ENCODE data around the gene DHRS11.

DHRS11 gene

DNA sequence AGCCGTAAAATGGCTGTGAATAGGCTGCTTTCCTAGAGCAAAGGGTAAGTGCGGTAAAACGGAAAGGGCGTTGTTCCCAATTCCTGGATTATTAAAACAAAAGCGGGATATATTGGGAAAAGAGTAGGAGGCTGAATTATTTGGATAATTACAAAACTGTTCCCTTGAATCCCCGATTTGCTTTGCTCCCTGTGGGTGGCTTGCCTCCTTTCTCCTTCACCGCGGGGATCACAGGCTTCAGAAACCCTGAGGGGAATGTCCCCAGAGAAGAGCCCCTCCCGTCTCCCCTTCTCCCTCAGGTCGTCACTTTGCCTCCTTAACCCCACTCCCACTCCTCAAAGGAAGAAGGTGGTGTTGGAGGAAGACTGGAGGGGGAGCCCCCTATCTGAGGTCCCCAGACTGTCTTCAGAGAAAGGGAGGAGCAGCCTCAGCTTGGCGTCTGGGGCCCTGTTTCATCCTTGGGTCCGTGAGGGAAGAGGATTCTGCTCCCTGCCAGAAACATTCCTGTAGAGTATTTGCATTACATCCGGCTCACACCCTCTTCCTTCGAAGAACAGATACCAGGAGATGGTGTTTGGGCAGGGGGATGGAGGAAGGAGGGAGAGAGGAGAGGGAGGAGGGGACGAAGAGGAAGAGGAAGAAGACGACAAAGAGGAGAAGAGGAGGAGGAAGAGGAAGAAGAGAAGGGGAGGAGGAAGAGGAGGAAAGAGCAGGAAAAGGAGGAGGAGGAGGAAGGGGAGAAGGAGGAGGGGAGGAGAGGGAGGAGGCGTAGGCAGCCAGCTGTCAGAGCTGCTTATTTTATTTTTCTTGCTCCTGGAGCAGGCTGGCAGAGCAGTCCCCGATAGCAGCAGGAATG, 41.5 kb downstream of the DHRS11 start:
- H3K9me3 Mint-ChIP-seq = no peaks in the 10 kb centered on the region
- H3K4me3 Mint-ChIP-seq = no peak overlapping the region
- H3K4me1 Mint-ChIP-seq (ENCODE audit: low read depth in 2 of 2) = peaks cover 0 to 4% of the 10 kb centered on the region in 2 donors
- peaks cover 32 to 76% of the 10 kb centered on the region in 2 donors for H3K27me3 Mint-ChIP-seq
- H3K27ac Mint-ChIP-seq = no peak overlapping the region
- no peaks in the 10 kb centered on the region for H3K36me3 Mint-ChIP-seq (ENCODE audit: insufficient read depth)
- DNase-seq = no peak
- no peak for ATAC-seq (replicated peaks)

DNA sequence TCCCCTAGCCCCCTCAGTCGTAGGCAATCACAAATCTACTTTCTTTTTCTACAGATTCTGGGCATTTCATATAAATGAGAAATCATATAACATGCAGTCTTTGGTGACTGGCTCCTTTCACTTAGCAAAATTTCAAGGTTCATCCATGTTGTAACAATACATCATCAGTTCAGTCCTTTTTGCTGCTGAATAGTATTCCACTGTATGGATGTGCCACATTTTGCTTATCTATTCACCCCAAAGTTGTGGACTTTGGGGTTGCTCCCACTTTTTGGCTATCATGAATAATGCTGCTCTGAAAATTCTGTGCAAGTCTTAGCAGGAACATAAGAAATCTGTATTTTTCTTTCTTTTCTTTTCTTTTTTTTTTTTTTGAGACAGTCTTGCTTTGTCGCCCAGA, 48.7 kb downstream of the DHRS11 start:
- no peak for ATAC-seq (replicated peaks)

DNA sequence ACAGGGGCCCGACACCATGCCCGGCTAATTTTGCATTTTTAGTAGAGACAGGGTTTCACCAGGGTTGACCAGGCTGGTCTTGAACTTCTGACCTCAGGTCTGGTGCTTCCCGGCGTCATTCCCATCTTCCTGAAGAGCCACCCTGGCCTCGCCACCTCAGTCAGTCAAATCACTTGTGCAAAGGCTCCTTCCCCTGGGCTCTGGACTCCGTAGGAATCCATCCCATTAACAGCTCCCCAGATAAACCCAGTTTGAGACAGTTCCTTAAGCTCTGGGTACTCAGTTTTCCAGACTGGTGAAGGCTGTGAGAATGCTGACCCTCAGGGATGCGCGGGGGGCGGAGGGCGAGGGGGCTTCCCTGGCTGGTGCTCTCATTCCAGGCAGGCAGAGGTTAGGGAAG, 49.2 kb downstream of the DHRS11 start:
- DNase-seq = no peak
- Mint-ChIP-seq H3K36me3 (ENCODE audit: insufficient read depth) (no peaks in the 10 kb centered on the region), H3K9me3 (no peaks in the 10 kb centered on the region), H3K27ac (no peak overlapping the region), H3K4me1 (ENCODE audit: low read depth in 2 of 2) (peaks cover 15% of the 10 kb centered on the region in 2 donors), H3K27me3 (peaks cover 76 to 89% of the 10 kb centered on the region in 2 donors), H3K4me3 (no peak overlapping the region)
- ATAC-seq (replicated peaks) = no peak

More for the DNA sequence above, 48.7 kb downstream of the DHRS11 start:
- H3K9me3 Mint-ChIP-seq = no peaks in the 10 kb centered on the region
- DNase-seq = no peak
- H3K27ac Mint-ChIP-seq = no peak overlapping the region
- H3K36me3 Mint-ChIP-seq (ENCODE audit: insufficient read depth) = no peaks in the 10 kb centered on the region
- peaks cover 15% of the 10 kb centered on the region in 2 donors for H3K4me1 Mint-ChIP-seq (ENCODE audit: low read depth in 2 of 2)
- H3K27me3 Mint-ChIP-seq = peaks cover 73 to 88% of the 10 kb centered on the region in 2 donors
- no peak overlapping the region for H3K4me3 Mint-ChIP-seq

DNA sequence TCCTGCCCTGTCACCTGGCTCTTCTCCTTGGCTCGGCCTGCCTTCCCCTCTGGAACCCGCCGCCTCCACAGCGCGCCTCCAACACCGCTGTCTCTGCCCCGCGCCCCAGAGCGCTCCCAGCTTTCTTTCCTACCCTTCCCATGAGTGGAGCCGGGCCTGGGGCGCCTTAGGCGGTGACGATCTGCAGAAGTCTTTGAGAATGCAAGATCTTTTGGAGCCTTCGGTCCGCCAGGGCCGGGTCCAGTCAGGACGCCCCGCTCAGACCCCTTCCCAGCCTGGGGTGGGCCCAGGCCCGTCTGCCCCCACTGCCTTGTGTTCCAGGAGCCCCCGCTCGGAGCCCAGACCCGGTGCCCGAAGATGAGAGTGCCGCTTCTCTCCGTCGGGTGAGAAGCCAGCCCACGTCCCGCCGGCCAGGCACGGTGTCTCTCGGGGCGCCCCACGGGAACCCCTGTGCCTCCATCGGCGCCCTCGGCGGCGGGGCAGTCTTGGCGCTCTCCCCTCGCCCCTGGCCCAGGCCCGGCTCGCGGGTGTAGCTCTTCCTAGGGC, 49.7 kb downstream of the DHRS11 start:
- Mint-ChIP-seq H3K27me3 (peaks cover 79 to 91% of the 10 kb centered on the region in 2 donors), H3K4me1 (ENCODE audit: low read depth in 2 of 2) (peaks cover 15% of the 10 kb centered on the region in 2 donors), H3K27ac (no peak overlapping the region), H3K9me3 (no peaks in the 10 kb centered on the region), H3K36me3 (ENCODE audit: insufficient read depth) (no peaks in the 10 kb centered on the region), H3K4me3 (peak overlapping the region; percentile 78 to 81)
- DNase-seq (no peak), ATAC-seq (replicated peaks) (no peak)

DNA sequence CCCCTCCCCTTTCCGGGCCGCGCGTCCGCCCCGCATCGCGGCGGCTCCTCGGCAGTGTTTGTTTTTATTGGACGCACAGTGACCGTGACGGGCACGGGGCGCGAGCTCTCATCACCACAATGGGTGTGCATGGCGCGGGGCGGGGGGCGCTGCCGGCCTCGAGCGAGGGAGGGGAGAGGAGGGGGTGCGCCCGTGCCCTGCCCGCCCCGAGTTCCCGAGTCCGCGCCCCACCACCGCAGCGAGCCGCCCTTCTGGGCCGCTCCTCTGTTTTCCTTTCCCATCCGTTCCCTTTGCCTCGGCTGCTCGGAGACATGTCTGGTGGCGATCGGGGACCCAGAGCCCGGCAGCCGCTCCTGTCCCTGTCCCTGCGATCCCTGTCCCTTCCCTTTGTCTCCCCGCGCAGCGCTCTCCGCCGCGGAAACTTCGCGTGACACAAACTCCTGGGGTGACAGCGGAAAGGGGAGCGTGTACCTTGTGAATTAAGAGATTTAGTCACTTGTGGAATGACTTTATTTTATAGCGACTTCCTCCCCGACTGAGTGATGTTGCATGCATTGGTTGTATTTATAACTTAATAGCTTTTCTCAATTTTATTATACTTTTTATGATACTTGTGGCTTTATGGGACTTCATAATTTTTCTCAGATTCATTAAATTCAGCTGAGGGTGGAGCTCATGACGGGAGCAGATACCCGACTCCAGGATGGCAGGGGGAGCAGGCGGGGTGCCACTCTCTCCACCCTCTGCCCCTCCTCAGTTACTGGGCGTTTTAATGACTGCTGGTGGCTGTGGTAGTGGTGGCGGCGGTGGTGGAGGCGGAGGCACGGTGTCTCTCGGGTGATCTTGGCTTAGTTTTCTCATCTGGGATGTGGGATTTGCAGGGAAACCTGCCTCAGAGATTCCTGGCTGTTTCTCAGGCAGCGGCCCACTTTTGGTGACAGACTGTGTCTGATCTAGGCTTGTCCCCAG, 50.5 kb downstream of the DHRS11 start:
- Mint-ChIP-seq H3K27me3 (peaks cover 83 to 92% of the 10 kb centered on the region in 2 donors), H3K4me3 (peak overlapping the region; percentile 78 to 81), H3K4me1 (ENCODE audit: low read depth in 2 of 2) (peaks cover 15% of the 10 kb centered on the region in 2 donors), H3K36me3 (ENCODE audit: insufficient read depth) (no peaks in the 10 kb centered on the region), H3K27ac (no peak overlapping the region), H3K9me3 (no peaks in the 10 kb centered on the region)
- DNase-seq (no peak), ATAC-seq (replicated peaks) (no peak)

DNA sequence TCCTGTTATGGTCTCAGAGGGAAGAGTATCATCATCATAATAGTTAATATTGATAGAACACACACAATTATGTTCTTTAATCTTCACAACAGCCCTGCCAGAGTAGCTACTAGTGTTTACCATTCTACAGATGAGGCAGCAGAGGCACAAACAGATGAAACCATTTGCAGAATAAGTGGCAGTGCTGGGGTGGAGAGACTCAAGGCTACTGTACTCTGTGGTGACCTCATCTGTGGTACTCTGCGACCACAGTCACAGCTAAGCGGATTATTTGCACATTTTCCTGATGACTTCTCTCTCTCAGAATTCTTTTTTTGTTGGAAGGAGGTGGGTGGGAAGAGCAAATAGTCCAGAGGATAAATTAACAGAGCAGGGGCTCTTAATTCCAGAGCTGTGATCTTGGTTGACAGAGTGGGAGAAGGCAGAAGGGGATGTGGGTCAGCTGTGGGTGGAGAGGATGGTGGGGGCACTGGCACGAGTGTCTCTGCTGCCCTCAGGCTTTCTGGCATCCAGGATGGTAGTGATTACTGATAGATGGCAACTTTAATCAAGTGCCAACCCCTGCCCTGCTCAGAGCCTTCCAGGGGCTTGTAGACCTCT, 51.5 kb downstream of the DHRS11 start:
- peaks cover 87 to 100% of the 10 kb centered on the region in 2 donors for H3K27me3 Mint-ChIP-seq
- H3K27ac Mint-ChIP-seq = no peak overlapping the region
- ATAC-seq (replicated peaks) (peak; percentile 44), DNase-seq (no peak)
- peaks cover 15% of the 10 kb centered on the region in 2 donors for H3K4me1 Mint-ChIP-seq (ENCODE audit: low read depth in 2 of 2)
- H3K36me3 Mint-ChIP-seq (ENCODE audit: insufficient read depth) = no peaks in the 10 kb centered on the region
- H3K4me3 Mint-ChIP-seq = peak overlapping the region; percentile 78 to 81
- no peaks in the 10 kb centered on the region for H3K9me3 Mint-ChIP-seq

DNA sequence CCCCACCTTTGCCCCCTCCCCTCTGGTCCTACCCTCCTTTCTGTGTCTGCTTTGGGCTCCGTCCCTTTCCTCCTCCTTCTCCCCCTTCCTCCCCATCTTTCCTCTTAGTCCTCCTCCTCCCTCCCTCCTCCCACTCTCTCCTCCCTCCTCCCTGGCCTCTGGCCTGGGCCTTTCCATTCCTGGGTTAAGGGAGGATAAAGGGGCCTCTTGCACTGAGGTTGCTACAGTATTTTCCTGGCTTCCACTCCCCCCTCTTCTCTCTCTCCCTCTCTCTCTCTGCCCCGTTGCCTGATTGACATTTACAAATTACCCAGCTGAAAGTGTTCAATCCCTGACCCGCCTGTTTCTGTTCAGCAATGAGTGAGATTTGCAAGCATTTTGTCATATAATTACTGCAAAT, 53.7 kb downstream of the DHRS11 start:
- H3K27ac Mint-ChIP-seq = no peak overlapping the region
- ATAC-seq (replicated peaks) (no peak), DNase-seq (no peak)
- H3K4me3 Mint-ChIP-seq = no peak overlapping the region
- no peaks in the 10 kb centered on the region for H3K9me3 Mint-ChIP-seq
- H3K4me1 Mint-ChIP-seq (ENCODE audit: low read depth in 2 of 2) = peaks cover 15% of the 10 kb centered on the region in 2 donors
- H3K36me3 Mint-ChIP-seq (ENCODE audit: insufficient read depth) = no peaks in the 10 kb centered on the region
- peaks cover 77 to 100% of the 10 kb centered on the region in 2 donors for H3K27me3 Mint-ChIP-seq

DNA sequence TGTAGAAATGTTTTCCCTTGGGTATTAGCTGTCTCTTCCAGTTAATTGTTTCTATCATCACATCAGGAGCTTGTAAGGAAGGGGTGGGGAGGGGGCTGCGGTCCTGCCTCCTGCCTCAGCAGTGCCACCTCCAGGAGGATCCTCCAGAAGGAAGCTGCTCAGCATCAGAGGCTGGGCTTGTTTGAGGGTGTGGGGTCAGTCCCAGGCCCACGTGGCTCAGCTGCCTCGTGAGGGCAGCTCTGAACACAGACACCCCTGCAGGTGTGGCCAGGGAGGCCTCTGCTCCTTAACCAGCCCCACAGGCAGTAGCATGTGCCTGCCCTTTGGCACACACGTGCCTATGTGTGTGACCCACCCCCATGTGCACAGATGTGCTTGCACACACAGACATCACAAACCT, 56.0 kb downstream of the DHRS11 start:
- Mint-ChIP-seq H3K36me3 (ENCODE audit: insufficient read depth) (peaks cover 2% of the 10 kb centered on the region), H3K27ac (no peak overlapping the region), H3K4me1 (ENCODE audit: low read depth in 2 of 2) (peaks cover 5 to 8% of the 10 kb centered on the region in 2 donors), H3K27me3 (peaks cover 70 to 94% of the 10 kb centered on the region in 2 donors), H3K4me3 (no peak overlapping the region), H3K9me3 (no peaks in the 10 kb centered on the region)
- ATAC-seq (replicated peaks) (no peak), DNase-seq (no peak)

DNA sequence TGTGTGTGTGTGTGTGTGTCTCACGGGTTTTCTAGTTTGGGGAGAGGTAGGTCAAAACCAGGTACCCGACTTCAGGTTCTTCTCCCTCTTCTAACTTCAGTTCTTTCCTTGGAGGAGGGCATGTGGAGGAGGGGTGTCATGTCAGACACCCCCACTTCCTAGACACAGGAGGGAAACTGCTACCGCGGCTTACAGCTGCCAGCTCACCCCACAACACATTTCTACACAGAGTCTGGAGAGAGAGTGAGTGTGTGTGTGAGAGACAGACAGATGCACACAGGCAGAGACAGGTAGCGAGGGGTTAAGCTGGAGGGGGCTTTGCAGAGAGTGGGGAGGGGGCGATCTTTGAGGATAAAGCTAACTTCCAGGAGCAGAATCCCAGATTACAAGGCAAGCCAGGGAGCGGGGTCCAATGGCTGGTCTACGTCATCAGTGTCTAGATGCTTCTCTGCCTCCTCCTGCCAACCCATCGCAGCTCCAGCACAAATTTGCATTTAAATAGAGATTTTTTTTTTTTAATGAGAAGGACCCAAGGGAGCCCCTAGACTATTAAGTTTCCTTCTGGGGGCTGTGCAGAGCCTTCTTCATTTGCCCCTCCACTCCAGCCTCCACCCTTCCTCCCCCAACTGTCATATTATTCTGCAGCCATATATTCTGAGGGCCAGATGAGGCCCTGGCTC, 58.6 kb downstream of the DHRS11 start:
- no peak for DNase-seq
- Mint-ChIP-seq H3K27me3 (peaks cover 61 to 92% of the 10 kb centered on the region in 2 donors), H3K27ac (no peak overlapping the region), H3K36me3 (ENCODE audit: insufficient read depth) (peaks cover 4% of the 10 kb centered on the region), H3K4me3 (no peak overlapping the region), H3K4me1 (ENCODE audit: low read depth in 2 of 2) (no peaks in the 10 kb centered on the region), H3K9me3 (no peaks in the 10 kb centered on the region)
- no peak for ATAC-seq (replicated peaks)
